Medulla oblongata (tissue), 1 donor: Measurements from ENCODE around the gene PRKACB.

ENCODE experiments used
- DNase-seq: peaks from one replicate; pipeline ENCODE4 v3.0.0-alpha.2; 2015; ENCODE audit errors: extremely low spot score

PRKACB gene

GRCh38 chr1:84156210-84156621, 12.1 kb downstream of the PRKACB start:
- DNase-seq: no peak

DNA sequence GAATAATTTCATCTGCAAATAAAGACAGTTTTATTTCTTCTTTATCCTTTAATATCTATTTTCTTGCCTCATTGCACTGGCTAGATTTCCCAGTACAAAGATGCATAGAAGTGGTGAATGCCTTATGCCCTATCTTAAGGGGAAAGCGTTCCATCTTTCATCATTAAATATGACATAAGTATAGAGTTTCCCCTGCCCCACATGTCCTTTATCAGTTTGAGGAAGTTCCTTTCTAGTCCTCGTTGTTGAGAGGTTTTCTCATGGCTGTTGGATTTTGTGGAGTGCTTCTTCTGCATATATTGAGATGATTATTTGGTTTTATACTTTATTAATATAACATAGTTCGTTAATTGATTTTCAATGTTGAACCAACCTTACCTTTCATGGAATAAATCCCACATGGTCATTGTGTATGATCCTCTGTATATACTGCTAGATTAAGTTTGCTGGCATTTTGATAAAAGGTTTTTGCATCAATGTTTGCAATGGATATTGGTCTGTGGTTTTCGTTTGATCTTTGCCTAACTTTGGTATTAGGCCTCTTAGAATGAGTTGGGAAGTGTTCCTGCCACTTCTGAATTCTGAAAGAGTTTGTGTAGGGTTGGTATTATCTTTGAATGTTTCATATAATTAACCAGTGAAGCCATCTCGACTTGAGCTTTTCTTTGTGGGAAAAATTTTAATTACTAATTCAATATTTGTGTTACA, 15.6 kb downstream of the PRKACB start:
- DNase-seq: no peak

DNA sequence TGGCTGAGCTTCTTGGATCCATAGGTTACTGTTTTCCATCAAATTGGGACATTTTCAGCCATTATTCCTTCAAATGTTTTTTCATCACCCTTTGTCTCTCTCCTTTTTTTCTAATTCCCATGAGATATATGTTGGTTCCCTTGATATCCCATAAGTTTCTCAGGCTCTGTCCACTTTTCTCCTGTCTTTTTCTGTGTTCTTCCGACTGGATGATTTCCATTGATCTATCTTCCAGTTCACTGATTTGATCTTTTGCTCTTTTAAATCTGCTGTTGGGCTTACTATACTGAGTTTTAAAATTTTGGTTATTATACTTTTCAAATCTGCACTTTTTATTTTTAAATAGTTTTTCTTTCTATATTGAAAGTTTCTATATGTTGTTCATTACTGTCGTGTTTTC, 18.2 kb downstream of the PRKACB start:
- no peak for DNase-seq

DNA sequence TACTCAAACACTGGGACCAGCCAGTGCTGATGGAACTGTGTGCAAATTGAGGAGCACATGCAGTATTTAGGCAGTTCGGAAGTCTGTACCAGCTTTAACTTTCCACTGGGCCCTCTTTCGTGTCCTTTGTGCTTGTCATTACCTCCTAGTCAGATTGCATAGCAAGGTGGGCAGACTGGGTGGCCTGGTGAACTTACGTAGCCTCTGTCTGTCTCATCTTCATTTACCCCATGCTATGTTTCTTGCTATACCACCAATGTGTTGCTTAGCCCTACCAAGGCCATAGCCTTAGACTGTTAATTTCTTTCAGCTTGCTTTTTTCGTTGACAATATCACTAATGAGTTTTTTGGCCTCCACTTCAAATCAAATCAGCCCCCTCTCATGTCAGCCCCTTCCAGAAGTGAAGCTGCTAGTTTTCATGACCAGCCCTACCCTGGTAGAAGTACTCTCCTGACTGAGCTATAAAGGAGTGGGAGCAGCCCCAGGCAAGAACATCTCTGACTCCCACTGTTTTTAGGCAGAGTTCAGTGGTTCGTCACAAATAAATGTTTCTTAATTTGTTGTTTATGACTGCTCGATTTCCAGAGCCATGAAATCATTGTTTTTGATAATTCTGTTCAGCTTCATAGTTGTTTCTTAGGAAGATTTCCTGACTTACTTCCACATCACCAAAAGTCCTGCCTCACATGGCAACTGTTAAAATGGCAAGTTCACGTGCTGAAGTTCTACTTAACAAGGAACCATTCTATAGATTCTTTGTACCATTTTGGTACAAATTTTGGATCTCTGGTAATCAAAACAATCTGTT, 19.3 kb downstream of the PRKACB start:
- peak; percentile 33 for DNase-seq

DNA sequence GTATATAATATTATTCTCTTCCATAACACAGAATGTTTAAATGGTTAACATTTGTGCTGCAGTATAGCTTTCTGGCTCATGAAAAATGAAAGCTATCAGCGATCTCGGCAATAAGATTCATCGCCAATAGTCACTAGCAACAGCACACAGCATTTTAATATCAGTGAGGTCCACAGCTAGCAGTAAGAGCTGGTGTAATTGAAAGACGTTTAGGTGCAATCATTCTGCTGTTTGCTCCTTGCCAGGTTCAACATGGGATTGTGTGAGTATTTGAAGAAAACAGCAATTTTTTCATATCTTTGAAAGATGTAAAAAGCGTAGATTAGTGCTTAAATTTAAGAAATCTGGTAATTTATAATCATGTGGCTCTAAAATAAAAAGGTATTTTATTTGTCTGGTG, 20.1 kb downstream of the PRKACB start:
- no peak for DNase-seq

DNA sequence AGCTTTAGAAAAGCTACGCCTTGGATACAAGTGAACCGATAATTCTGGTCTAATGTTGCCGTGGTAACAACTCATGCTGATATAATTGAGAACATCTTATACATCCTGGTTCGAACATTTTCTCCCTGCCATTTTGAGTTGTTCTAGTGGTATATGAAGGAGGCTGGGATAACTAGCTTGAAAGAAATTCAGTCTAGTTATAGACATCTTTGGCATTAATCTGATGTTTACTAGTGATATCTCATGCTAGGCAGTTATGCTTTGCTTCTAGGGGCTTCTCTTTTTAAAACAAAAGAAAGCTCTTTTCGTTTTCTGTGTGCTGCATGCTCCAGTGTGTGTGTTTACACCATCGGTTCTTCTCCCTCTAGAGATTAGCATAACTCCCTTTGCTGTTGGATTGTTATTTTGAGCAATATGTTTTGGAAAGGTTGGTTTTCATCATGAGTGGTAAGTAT, 20.5 kb downstream of the PRKACB start:
- DNase-seq: no peak

- no peak for DNase-seq
Measured at GRCh38 chr1:84165601-84166000, 21.5 kb downstream of the PRKACB start.

DNA sequence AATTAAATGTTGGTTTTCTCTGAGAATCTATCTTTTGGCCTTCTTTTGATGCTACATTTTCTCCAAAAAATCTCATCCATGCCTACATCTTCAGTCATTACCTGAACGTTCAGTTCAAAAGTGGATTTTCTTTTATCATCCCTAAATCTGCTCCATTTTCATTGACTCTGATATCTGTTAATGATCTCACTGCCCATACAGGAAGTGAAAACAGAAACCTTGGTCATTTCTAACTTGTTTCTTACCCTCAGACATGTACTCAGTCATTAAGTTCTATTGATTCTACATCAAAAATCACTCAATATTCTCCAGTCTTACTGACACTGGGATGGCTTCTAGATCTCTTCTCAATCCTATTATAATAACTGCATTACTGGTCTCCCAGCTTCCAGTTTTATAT, 22.7 kb downstream of the PRKACB start:
- DNase-seq: peak; percentile 21

DNA sequence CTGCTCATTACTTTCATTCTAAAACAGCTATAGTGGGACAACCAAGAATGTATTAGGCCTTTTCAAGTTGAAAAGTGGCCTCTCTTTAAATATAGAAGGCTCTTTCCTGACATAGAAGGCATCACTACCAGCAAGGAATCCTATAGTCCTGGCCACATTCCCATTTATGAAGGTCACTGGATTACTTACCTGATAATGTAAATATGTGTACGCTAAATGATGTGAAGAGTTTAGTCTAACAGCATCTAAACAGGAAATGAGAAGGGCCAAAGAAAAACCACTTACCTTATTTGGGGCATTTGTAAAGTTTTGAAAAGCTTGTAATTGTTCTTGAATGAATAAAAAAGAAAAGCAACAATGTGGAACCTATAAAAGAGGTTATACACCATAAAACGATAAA, 24.7 kb downstream of the PRKACB start:
- no peak for DNase-seq

DNA sequence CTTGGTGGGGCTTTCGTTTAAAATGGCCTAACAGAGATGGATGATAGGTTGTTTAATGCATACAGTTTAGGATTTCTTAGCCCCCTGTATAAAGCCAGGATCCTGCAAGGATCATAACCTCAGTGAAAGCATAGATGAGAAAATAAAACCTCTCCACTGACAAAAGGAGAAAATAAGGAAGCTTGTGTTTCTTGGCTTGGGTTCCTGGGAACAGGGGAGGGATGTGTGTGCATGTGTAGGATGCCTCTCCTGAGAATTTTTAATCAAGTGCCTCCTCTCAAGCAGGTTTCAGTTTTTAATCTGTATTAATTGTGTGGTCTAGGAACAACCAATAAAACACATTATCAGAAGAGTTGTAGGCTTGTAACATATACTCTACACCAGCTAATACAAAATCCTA, 26.1 kb downstream of the PRKACB start:
- DNase-seq: peak; percentile 11

DNA sequence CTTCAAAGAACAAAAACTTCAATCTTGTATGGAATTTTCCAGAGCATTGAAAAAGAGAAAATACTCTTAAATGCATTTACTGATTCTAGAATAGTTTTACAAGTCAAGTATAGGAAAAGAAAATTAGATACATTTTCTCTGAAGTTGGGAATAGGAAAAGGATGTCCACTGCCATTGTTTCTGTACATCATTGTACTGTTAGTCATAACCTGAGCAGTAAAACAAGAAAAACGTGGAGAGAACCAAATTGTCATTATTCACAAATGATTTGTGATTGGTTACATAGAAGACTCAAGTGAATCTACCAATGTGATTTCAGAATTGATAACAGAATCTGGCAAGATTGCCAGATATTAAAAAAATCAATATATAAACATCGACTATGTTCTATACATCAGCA, 27.4 kb downstream of the PRKACB start:
- no peak for DNase-seq

DNA sequence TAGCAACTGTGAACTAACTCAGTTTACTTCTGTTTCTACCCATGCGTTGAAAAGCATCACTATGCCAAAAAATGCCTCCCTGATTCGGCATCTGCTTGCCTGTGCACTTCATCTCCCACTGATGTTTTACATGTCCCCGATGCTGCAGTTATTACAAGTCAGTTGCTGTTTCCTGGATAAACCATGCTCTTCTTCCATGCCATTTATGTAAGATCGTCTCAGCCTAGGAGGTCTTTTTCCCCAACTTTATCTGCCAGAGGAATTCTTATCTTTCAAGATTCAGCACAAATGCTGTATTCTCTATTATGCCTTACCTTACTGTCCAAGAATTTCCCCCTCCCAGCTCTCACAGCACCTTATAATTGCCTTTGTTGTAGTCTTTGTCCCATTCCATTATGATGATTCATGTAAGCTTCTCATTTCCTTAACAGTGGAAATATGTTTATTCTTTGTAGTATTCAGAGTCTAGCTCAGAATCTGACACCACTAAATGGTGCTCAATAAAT, 30.0 kb downstream of the PRKACB start:
- no peak for DNase-seq

DNA sequence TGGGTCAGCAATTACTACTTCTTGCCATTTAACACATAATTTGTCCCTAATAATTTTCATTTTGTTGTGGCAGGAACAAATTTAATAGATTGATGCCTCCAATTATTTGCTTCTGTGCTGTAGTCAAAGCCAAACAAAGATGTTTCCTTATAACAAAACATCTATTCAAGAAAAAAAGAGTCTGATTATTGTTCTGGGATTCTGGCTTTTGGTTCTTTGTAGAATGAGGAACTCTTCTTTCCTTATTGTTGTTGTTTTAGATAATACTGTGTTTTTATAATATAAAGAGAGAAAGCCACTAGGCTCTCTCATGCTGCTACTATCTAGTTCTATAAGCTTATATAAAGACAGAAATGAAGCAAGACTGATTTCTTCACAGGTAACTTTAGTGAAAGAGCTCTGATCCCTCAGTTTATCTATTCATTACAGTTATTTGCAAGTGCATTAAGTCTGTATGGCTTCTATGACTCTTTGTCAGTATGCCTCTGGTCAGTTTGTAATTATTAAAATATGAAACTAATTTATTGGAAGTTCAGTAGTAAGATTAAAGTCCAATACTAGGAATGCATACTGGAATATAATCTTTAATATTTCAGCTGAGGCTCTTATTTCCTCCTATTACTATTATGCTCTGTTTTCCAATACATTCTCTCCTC, 37.4 kb downstream of the PRKACB start:
- DNase-seq: peak; percentile 65

- DNase-seq: no peak
Measured at GRCh38 chr1:84190455-84190854, 46.4 kb downstream of the PRKACB start.

- DNase-seq: no peak
Measured at GRCh38 chr1:84192681-84193080, 48.6 kb downstream of the PRKACB start.

GRCh38 chr1:84198832-84199231, 54.8 kb downstream of the PRKACB start:
- DNase-seq: no peak

DNA sequence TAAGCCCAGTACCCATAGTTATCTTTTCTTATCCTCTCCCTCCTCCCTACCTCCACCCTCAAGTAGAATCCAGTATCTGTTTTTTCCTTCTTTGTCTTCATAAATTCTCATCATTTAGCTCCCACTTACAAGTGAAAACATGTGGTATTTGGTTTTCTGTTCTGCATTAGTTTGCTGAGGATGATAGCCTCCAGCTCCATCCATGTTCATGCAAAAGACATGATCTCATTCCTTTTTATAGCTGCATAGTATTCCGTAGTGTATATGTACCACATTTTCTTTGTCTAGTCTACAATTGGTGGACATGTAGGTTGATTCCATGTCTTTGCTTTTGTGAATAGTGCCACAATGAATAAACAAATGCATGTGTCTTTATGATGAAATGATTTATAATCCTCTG, 55.2 kb downstream of the PRKACB start:
- DNase-seq: no peak

GRCh38 chr1:84202126-84202525, 58.1 kb downstream of the PRKACB start:
- no peak for DNase-seq

DNA sequence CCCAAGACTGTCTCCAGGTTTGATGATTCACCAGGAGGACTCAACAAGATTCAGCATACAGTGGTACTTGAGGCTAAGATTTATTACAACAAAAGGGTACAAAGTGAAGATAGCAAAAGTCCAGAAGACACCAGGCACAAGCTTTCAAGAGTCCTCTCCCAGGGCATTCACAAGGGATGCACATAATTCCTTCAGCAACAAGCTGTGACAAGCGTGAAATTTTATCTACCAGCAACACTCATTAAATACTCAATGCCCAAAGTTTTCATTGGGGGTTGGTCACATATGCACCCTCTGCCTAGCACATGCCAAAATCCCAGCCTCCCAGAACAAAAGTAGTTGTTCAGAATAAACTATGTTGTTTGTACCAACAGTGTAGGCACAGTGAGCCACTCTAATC, 62.3 kb downstream of the PRKACB start:
- DNase-seq: no peak

- DNase-seq: no peak
Measured at GRCh38 chr1:84208935-84209334, 64.9 kb downstream of the PRKACB start.

DNA sequence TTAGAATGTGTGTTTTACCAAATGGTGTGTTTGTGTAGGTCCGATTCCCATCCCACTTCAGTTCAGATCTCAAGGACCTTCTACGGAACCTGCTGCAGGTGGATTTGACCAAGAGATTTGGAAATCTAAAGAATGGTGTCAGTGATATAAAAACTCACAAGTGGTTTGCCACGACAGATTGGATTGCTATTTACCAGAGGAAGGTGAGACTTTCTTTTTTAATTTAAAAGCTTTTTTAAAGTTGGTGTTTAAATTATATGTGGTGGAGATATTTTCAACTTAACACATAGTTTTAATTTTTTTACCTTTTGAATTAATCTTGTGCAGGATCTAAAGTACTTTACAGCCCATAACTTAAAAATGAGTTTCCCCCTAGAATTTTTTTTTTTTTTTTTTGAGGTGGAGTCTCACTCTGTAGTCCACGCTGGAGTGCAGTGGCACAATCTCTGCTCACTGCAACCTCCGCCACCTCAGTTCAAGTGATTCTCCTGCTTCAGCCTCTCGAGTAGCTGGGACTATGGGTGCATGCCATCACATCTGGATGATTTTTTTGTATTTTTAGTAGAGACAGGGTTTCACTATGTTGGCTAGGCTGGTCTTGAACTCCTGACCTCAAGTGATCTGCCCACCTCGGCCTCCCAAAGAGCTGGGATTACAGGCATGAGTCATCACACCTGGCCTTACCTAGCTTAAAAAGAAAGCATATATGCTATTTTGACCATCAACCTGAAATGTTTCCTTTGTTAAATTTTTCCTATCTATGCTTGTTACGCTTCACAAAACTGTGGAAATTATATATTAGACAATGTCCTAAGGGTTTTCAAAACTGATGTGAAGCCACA, 70.3 kb downstream of the PRKACB start:
- DNase-seq: no peak

DNA sequence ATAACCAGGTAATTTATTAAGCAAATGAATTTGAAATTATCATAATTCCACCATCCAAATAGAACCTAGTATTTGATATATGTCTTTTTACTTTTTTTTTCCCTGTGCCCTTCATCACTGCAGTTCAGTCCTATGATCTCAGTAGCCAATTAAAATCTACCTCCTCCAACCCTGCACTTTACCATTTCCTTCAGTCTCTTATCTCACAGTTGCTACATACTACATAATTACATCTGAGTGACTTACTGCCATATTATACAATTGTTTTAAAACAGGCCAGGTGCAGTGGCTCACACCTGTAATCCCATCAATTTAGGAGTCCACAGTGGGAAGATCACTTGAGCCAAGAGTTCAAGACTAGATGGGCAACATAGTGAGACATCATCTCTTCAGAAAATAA, 73.2 kb downstream of the PRKACB start:
- no peak for DNase-seq
